ENCODE results near the gene INPP1.

DNA sequence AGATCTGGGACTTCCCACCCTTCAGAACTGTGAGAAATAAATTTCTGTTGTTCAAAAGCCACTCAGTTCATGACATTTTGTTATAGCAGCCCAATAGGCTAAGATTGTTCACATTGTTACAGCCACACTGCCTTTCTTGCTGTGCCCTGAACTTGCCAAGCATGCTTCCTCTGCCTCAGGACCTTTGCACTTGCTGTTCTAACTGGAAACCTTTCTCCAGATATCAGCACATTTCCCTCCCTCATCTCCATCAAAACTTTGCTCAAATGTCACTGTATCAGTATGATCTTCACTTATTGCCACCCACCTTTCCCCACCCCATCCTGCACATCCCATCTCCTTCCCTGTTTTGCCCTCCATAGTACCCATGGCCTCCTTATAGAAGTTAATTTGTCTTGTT, 32.7 kb downstream of the INPP1 start:
- TF ChIP-seq POLR2AphosphoS5 (IDR thresholded peaks at IDR 0.05; ENCODE audit: low read depth, low read length) (no peak), POLR2A (IDR thresholded peaks at IDR 0.05; ENCODE audit: low read depth, low read length) (no peak), TAF1 (IDR thresholded peaks at IDR 0.05; ENCODE audit: borderline replicate concordance, low read depth, low read length) (no peak)
